HG03575 (cell line): ENCODE results near the gene TRIM40.

Experiments used
- ATAC-seq: cut with Tn5 transposase; IDR thresholded peaks from one replicate; pipeline ENCODE4 v1.9.1; 2021; ENCODE audit not compliant: unreplicated experiment, insufficient number of reproducible peaks, low FRiP score; ENCODE audit errors: extremely low read depth

Gene TRIM40

GRCh38 chr6:30143780-30144179 lies 7.8 kb downstream of the TRIM40 start:
- no peak for ATAC-seq

DNA sequence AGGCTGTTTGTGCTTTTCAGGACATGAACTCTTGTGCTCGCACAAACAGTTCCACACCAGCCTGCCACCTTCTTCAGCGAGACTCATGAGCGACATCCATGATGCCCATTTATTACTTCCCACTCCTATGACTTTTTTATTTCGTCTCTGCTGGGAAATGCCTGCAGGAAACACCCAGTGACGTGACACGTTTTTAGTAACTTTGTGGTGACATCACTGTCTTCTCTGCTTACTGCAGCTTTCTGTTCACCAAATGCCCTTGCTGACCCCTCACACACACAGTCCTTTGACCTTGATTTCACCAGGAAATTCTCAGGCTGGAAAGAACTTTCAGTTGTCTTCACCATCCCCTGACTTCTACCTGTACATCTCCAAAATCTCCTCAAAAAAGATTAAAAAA lies 8.9 kb downstream of the TRIM40 start:
- no peak for ATAC-seq

GRCh38 chr6:30145818-30146217 lies 9.9 kb downstream of the TRIM40 start:
- no peak for ATAC-seq

GRCh38 chr6:30147096-30147495 lies 11.2 kb downstream of the TRIM40 start:
- no peak for ATAC-seq

DNA sequence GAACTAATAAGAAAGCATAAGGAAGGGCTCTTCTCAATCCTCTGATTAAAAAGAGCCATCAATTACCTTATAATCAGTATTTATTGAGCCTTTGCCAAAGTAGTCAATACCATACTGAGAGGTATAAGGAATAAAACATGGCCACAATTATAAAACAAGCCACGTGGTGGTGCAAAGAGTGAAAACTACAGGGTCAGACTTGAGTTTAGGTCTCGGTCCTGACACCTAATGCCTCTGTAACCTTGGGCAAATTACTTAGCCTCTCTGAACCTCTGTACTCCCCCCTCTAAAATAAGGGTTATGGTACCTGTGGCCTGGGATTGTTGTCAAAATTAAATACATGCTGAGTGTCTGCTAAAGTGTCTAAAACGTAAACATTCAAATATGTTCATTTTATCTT lies 13.3 kb downstream of the TRIM40 start:
- ATAC-seq = no peak

DNA sequence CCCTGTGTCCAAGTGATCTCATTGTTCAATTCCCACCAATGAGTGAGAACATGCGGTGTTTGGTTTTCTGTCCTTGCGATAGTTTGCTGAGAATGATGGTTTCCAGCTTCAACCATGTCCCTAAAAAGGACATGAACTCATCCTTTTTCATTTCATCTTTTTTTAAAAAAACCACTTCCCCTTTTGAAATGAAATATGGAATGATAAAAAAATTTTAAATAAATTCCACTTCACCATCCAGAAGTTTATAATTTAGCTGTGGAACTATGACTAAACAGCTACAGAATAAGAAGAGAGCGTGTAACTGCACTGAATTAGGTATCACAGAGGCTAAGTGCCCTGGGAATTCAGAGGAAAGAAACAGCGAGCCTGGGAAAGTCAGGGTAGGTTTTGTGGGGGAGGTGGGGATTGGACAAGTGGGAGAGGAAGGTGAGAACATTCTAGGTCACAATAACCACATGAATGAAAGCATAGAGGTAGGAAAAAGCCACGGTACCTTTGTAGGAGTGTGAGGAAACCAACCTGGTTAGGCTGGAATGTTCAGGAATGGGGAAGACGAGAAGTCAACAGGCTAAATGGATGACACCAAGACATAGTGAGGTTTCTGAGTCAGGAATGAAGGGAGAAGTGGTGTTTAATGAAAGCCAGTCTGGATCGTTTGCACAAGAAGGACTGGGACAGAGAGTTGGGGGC lies 14.1 kb downstream of the TRIM40 start:
- ATAC-seq = no peak

DNA sequence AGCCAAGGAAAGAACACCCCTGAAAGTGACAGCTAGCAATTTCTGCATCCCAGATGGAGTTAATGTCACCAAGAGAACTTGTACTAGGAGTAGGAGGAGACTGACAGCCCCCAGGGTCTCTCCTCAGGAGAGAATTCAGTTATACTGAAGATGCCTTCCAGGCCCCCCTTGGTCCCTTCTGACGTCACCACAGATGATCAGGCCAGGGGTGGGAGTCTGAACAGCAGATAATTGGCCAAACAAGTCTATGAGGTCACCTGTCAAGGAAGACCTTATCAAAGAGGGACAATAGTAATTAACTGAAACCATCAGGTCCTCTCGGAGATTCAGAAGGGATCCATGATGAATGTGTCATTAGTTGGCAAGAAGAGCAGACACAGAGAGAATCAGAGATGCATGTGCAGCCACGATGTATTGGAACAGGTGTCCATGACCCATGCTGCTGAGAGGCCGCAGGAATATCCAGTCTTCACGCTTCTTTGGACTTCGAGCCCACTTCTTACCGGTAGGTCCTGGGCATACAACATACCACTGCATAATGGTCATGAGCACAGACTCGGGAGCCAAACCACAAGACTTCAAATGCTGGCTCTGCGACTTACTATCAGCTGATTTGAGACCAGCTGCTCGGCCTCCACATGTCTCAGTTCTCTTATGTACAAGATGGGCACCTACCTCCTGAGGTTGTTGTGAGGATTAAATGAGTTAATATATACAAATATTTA lies 14.9 kb downstream of the TRIM40 start:
- no peak for ATAC-seq

DNA sequence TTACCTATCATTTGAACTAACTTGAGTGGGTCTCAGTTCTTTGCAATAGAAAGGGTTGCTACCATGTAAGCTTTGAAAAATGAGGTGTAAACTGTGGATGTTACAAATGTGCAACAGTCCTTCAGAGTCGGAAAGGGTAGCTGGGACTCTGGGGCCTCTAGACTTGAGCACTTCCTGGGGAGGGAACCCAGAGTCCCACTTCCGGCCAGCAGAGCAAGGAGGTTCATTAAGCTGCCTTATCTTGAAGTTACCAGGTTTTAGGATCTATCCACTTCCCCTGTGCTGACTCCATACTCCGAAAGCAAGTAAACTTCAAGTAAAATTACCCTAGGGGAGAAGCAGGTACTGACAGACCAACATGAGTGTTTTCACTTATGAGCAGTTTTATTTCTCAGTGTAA lies 15.6 kb downstream of the TRIM40 start:
- ATAC-seq = no peak

DNA sequence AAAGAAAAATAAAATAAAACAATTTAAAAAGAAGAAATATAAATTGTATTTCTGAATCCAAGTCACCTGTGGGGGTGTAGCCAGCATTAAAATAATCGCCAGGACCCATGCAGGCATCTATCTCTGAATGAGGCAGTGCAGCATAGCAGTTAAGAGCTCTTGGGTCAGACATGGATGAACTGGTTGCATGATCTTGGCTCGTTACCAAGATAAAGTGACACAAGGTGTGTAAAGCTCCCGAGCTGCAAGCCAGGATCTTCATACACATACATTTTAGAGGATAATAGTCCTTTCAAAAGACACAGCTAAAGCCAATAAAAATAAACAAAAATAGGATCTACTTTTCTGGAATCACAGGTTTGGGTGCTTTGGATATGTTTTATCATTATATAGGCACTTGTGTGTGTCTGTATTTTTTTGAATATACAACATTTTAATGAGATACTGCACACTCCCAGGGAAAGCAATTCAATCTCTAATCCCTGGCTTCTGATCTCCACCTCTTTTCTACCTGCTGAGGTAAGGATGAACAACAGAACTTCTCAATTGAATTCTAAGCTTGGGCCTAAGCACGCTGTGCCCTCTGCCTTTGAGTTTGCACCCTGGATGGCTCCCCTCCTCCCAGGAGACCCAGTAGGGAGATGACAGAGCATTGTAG lies 16.2 kb downstream of the TRIM40 start:
- no peak for ATAC-seq

DNA sequence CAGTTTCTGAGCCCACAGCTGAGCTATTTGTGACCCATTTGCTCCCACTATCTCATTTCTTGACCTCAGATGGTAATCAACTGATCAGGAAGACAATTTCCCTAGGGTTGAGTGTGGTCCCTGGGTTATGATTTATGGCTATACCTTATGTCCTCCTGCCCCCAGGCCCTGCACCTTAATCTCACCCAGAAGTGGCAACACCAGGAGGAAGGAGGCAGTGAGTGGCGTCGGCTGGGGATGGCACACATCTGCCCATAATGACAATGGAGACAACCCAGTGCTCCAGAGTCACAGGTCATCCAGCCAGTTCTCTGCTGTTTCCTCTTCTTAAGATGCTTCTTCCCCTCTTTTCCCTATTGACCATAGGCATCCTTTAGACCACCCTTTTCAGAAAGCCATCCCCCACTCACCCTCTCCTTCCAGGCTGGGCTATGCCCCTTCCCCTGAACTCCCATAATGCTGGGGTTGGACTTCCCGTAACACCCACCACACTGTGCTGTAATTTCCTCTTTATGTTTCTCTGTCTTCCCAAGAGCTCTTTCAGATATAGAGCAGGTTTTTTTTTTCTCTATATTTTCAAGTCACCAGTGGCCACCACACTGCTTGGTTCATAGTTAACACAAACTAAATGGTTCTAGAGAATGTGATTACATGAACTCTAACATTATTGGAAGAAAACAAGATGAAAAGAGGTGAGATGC lies 17.1 kb downstream of the TRIM40 start:
- no peak for ATAC-seq

DNA sequence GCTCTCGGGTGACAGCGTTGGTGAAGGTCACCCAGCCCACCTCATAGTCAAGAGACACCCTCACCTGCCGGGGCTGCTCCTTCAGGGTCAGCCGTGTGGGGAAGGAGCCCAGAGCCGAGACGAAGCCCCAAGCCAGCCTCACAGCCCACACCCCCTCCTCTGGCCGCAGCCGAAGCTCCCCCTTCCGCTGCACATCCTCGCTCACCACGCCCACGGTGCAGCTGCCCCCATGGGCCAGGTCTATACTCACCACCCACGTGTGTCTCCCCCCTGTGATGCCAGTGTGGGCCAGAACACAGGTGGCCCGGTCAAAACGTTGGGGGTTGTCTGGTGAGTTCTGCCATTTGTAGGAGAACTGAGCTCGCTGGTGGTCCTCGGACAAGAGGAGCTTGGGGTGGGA lies 18.1 kb downstream of the TRIM40 start:
- ATAC-seq = no peak

GRCh38 chr6:30154709-30155519 lies 19.0 kb downstream of the TRIM40 start:
- ATAC-seq = no peak

DNA sequence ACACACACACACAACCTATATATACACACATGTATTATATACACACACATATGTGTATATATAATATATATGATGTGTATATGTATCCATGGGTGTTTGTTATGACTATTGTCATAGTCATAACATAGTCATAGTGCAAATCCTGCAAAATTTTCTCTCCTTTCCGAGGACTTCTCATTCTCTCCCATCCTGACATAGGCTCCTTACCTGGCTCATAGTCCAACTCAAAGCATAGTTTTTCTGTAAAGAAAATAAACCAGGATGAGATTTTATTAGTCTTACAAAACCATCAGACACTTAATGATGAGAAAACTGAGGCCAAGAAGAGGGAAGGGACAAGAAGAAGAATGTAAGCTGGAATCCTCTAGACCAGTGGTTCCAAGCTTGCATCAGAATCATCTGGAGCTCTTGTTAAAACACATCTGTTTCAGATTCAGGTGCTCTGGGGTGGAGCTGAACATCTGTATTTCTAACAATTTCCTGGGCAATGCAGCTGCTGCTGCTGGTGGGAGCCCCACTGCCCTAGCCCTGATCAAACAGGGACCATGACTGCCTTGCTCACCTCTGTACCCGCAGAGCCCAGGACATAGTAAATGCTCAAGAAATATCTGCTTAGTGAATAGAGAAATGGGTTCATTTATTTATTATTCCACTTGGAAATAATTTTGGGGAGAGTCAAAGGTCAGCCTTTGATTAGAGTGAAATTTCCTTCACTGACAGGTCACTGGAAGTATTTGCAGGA lies 19.8 kb downstream of the TRIM40 start:
- no peak for ATAC-seq

DNA sequence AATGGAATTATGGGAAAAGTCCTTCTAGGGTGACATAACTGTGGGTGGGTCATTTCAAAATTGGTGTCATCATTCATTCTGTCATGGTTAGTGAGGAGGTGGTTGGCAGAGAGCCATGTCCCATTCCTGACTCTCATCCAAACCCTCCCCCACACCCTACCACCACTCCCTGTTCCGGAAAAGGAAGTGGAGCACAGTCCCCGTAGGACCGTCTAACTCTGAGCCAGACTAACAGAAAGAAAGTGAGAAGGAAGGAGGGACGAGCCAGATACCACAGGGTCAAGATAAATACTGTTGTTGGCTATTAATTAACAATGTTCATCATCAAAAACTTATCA lies 20.3 kb downstream of the TRIM40 start:
- no peak for ATAC-seq

DNA sequence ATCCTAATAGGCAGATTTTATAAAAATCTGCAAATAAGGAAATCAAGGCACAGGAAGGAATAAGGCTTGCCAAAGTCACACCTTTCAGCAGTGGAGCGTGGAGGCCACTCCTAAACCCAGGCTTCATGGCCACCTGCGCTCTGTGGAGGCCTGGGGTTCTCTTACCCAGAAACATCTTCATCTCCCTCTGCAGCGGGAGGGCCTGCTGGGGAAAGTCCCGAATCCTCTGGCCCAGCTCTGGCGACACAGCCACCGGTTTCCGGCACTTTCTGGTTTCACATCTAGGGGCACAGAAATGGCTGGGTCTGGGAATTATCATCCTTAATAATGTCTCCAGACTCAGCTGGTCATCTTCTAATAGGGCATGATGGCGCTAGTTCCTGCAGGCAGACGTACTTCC lies 20.8 kb downstream of the TRIM40 start:
- no peak for ATAC-seq

GRCh38 chr6:30157581-30157980 lies 21.6 kb downstream of the TRIM40 start:
- no peak for ATAC-seq

DNA sequence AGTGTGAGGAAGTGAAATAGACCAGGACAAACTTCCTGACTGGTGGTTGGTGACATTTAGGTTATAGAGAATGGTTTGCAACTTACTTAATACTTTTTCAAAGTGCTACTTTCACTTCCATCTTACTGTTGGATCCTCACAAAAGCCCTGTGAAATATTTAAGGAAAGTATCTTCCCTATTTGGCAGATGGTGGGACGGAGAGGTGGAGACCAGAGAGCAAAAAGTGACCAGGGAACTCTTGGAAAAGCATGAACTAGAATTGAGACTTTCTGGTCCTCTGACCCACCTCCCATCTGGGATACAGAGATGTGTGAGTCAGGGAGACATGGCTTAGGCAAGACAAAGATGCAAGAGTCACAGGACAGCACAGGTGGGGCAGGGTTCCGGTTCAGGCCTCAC lies 22.1 kb downstream of the TRIM40 start:
- no peak for ATAC-seq

GRCh38 chr6:30158475-30159040 lies 22.6 kb downstream of the TRIM40 start:
- no peak for ATAC-seq
